Stomach (tissue), 4 donors: Measurements from ENCODE around the gene POLR2L.

Experiments used
- POLR2AphosphoS5 ChIP-seq, 3 donors: sonication (generic); formaldehyde crosslinking; IDR thresholded peaks; one replicate each; pipeline ENCODE4 v1.6.1; 2016; ENCODE audit warnings: antibody characterized with exemption in 3 of 3
- TF ChIP-seq, protein P1 (sequence below), 7 experiments: fragments of 450-650 bp in 4 of 7; fragments of 200-600 bp in 3 of 7; sonication (generic) in 3 of 7; IDR thresholded peaks; one replicate each; pipeline ENCODE4 v1.5.1; 2016 to 2019; ENCODE audit warnings: antibody characterized with exemption in 7 of 7, control low read depth in 2 of 7, mild to moderate bottlenecking in 1 of 7

DNA sequence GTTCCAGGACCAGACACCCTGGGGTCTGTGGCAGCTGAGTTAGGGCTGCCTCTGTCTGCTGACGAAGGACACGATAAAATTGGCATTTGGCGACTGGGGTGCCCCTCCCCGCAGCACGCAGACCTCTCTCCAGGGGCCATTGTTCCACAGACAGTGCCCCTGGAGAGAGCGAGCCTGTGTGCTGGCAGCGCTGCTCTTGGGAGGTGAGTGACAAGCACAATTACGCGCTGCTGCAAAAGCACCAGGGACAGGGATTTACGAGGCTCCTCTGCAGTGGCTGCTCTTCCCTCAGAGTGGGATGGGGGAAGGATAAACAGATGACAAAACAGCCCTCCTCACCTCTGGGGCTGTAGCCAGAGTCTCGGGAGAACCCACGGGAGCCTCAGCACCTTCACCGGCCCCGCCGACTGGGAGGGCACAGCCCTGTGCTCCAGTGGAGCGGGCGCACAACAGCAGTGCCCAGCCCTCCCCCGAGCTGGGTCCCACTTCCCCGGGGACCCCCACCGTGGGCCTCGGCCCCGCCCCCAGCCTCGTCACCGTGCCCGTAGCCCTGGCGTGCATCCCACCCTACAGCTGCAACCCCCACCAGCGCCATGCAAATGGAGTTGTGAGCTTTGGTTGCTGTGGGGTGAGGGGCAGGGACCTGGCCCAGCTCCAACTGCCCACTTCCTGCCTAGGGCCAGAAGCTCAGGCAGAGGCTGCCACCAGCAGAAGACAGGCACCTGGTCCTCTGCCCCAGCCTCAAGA lies 48.6 kb upstream of the POLR2L start:
- TF ChIP-seq, protein P1, sequence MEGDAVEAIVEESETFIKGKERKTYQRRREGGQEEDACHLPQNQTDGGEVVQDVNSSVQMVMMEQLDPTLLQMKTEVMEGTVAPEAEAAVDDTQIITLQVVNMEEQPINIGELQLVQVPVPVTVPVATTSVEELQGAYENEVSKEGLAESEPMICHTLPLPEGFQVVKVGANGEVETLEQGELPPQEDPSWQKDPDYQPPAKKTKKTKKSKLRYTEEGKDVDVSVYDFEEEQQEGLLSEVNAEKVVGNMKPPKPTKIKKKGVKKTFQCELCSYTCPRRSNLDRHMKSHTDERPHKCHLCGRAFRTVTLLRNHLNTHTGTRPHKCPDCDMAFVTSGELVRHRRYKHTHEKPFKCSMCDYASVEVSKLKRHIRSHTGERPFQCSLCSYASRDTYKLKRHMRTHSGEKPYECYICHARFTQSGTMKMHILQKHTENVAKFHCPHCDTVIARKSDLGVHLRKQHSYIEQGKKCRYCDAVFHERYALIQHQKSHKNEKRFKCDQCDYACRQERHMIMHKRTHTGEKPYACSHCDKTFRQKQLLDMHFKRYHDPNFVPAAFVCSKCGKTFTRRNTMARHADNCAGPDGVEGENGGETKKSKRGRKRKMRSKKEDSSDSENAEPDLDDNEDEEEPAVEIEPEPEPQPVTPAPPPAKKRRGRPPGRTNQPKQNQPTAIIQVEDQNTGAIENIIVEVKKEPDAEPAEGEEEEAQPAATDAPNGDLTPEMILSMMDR (IDR thresholded peaks at IDR 0.05), result no peak
- no peak for TF ChIP-seq POLR2AphosphoS5 (IDR thresholded peaks at IDR 0.05)
